Panc1 (cell line): ENCODE data around the gene ESRRB.

Source experiments
- CTCF ChIP-seq: fragments of 450-650 bp; IDR thresholded peaks from 2 replicates; pipeline ENCODE4 v1.5.1; 2017; ENCODE audit warnings: mild to moderate bottlenecking
- POLR2AphosphoS5 ChIP-seq: IDR thresholded peaks from 2 replicates; pipeline ENCODE4 v1.6.1; 2012; ENCODE audit warnings: mild to moderate bottlenecking, low read depth, low read length, moderate library complexity
- REST ChIP-seq, 2 experiments: IDR thresholded peaks; 2 replicates each; pipeline ENCODE4 v1.6.1; 2011 to 2012; ENCODE audit warnings: low read depth in 2 of 2, control low read depth in 1 of 2, low read length in 1 of 2, mild to moderate bottlenecking in 1 of 2, moderate library complexity in 1 of 2; ENCODE audit not compliant: insufficient read depth in 1 of 2
- SIN3A ChIP-seq: IDR thresholded peaks from 2 replicates; pipeline ENCODE4 v1.6.1; 2012; ENCODE audit warnings: low read depth, mild to moderate bottlenecking, low read length, moderate library complexity, borderline replicate concordance; ENCODE audit not compliant: insufficient read depth
- TCF7L2 ChIP-seq: IDR thresholded peaks from 2 replicates; pipeline ENCODE4 v1.6.1; 2011; ENCODE audit warnings: mild to moderate bottlenecking, low read depth, low read length, inconsistent platforms

GRCh38 chr14:76500011-76500410, 124.1 kb downstream of the ESRRB start:
- TF ChIP-seq CTCF (no peak), SIN3A (no peak), REST (IDR thresholded peaks at IDR 0.05; ENCODE audit: insufficient read depth in 1 of 2, low read depth in 2 of 2, low read length in 1 of 2) (no peak), TCF7L2 (no peak), POLR2AphosphoS5 (no peak)
